CD8-positive, alpha-beta memory T cell (primary cell): Measurements from ENCODE around the gene RNF187. TPM values are rescaled to one million over a fixed set of nuclear protein-coding genes. Genes with fewer than 3 reads are reported as not detected.

Experiments
- CTCF ChIA-PET: fragments of 350-600 bp; sonication (Branson Sonifier 250); formaldehyde crosslinking; loops from one replicate; lab custom pipeline; 2021; ENCODE audit warnings: antibody characterized with exemption; lab: Charles Lee
- POLR2A ChIA-PET: fragments of 350-600 bp; sonication (Branson Sonifier 250); formaldehyde crosslinking; loops from one replicate; lab custom pipeline; 2021; ENCODE audit warnings: antibody characterized with exemption; lab: Charles Lee
- DNase-seq, 5 donors: peaks; one replicate each; pipeline versions ENCODE4 v3.0.0 to v3.0.0-alpha.2; 2020 to 2022; ENCODE audit warnings: mixed read lengths in 1 of 5
- H3K27ac ChIP-seq: one replicate; pipeline ENCODE4 v1.7.0; 2013; ENCODE audit warnings: low read depth, mild to moderate bottlenecking, low read length, moderate library complexity
- H3K27me3 ChIP-seq: 2 replicates; pipeline ENCODE4 v1.7.0; 2013; ENCODE audit warnings: low read length, mild to moderate bottlenecking; ENCODE audit not compliant: insufficient read depth, poor library complexity, severe bottlenecking
- H3K36me3 ChIP-seq: 2 replicates; pipeline ENCODE4 v1.7.0; 2013; ENCODE audit warnings: mild to moderate bottlenecking, low read length, moderate library complexity; ENCODE audit not compliant: insufficient read depth
- H3K4me1 ChIP-seq: 2 replicates; pipeline ENCODE4 v1.7.0; 2013; ENCODE audit warnings: mild to moderate bottlenecking, low read length, moderate library complexity; ENCODE audit not compliant: insufficient read depth
- H3K4me3 ChIP-seq: 2 replicates; pipeline ENCODE4 v1.7.0; 2013; ENCODE audit warnings: mild to moderate bottlenecking, low read length
- H3K9me3 ChIP-seq: 2 replicates; pipeline ENCODE4 v1.7.0; 2013; ENCODE audit warnings: mild to moderate bottlenecking, low read length
- H3K27ac Mint-ChIP-seq, 8 donors: one replicate each; pipeline ENCODE4 v1.8.0; 2020 to 2021; ENCODE audit warnings: mixed read lengths in 8 of 8, mild to moderate bottlenecking in 6 of 8, inconsistent platforms in 3 of 8, moderate library complexity in 3 of 8
- H3K27me3 Mint-ChIP-seq, 2 donors: one replicate each; pipeline ENCODE4 v1.8.0; 2020 to 2021; ENCODE audit warnings: mixed read lengths in 2 of 2, mild to moderate bottlenecking in 1 of 2, moderate library complexity in 1 of 2
- H3K36me3 Mint-ChIP-seq, 3 donors: one replicate each; pipeline ENCODE4 v1.8.0; 2020 to 2021; ENCODE audit warnings: mixed read lengths in 3 of 3, inconsistent platforms in 1 of 3, mild to moderate bottlenecking in 1 of 3
- H3K4me1 Mint-ChIP-seq, 3 donors: one replicate each; pipeline ENCODE4 v1.8.0; 2020 to 2021; ENCODE audit warnings: mixed read lengths in 3 of 3, inconsistent platforms in 1 of 3, mild to moderate bottlenecking in 1 of 3
- H3K4me3 Mint-ChIP-seq, 7 donors: one replicate each; pipeline ENCODE4 v1.8.0; 2020 to 2021; ENCODE audit warnings: mixed read lengths in 7 of 7, mild to moderate bottlenecking in 6 of 7, moderate library complexity in 4 of 7, inconsistent platforms in 2 of 7
- H3K9me3 Mint-ChIP-seq, 5 donors: one replicate each; pipeline ENCODE4 v1.8.0; 2020 to 2022; ENCODE audit warnings: mixed read lengths in 5 of 5, mild to moderate bottlenecking in 3 of 5, moderate library complexity in 2 of 5, inconsistent platforms in 1 of 5
- polyA plus RNA-seq: library from polyadenylated mRNA; unstranded; fragments of 300-500 nt; fragmentation: Illumina TruSeq; gene quantifications from one replicate; pipeline ENCODE4 v1.2.3, GENCODE V29; 2021
- total RNA-seq, 2 experiments: library from RNA; stranded (reverse); gene quantifications; one replicate each; pipeline ENCODE4 v1.2.3, GENCODE V29; 2021

RNF187 gene
- total and polyA plus RNA-seq, 3 experiments from 2014 or later, result 56.7 to 129 (median 128) TPM

DNA sequence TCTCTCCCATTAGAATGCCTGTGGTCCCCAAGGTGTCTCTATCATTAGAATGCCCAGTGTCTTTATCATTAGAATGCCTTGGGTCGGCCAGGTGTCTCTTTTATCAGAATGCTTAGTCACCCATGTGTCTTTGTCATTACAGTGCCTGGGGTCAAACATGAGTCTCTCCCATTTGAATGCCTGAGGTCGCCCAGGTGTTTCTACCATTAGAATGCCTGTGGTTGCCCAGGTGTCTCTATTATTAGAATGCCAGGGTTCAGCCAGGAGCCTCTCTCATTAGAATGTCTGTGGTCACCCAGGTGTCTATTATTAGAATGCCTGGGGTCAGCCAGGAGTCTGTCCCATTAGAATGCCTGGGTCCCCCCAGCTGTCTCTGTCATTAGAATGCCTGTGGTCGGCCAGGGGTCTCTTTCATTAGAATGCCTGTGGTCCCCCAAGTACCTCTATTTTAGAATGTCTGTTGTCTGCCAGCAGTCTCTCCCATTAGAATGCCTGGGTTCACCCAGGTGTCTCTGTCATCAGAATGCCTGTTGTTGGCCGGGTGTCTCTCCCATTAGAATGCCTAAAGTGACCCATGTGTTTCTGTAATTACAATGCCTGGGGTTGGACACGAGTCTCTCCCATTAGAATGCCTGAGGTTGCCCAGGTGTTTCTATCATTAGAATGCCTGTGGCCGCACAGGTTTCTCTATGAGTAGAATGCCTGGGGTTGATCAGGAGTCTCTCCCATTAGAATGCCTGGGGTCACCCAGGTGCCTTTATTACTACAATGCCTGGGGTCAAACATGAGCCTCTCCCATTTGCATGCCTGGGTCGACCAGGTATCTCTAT, 57.1 kb downstream of the RNF187 start:
- peaks cover 3% of the 10 kb centered on the region for H3K27me3 ChIP-seq
- no peaks in the 10 kb centered on the region for H3K4me1 ChIP-seq
- Mint-ChIP-seq H3K4me3 (no peak overlapping the region), H3K36me3 (no peaks in the 10 kb centered on the region), H3K9me3 (no peaks in the 10 kb centered on the region), H3K27me3 (peaks cover 21 to 26% of the 10 kb centered on the region in 2 donors), H3K4me1 (no peaks in the 10 kb centered on the region), H3K27ac (no peak overlapping the region)
- no peak for DNase-seq
- no peaks in the 10 kb centered on the region for H3K36me3 ChIP-seq
- CTCF ChIA-PET, result no interaction called here
- H3K4me3 ChIP-seq, result no peak overlapping the region
- no peak overlapping the region for H3K27ac ChIP-seq
- POLR2A ChIA-PET, result no interaction called here
- H3K9me3 ChIP-seq, result no peaks in the 10 kb centered on the region

DNA sequence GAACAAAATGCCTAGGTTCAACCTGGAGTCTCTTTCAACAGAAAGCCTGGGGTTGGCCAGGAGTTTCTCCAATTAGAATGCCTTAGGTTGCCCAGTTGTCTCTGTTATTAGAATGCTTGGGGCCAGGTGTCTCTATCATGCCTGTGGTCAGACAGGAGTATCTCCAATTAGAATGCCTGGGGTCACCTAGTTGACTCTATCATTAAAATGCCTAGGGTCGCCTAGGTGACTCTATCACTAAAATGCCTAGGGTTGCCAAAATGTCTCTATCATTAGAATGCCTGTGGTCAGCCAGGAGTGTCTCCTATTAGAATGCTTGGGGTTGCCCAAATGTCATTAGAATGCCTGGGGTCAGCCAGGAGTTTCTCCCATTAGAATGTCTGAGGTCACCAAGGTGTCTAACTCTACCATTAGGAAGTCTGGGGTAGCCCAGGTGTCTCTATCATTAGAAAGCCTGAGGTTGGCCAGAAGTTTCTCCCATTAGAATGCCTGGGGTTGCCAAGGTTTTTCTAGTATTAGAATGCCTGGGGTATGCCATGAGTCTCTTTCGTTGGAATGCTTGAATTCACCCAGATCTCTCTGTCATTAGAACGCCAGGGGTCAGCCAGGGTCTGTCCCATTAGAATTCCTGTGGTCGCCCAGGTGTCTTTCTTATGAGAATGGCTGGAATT, 57.9 kb downstream of the RNF187 start:
- CTCF ChIA-PET, result no interaction called here
- DNase-seq, result no peak
- H3K4me1 Mint-ChIP-seq, result no peaks in the 10 kb centered on the region
- no peak overlapping the region for H3K4me3 ChIP-seq
- H3K4me3 Mint-ChIP-seq, result no peak overlapping the region
- no peaks in the 10 kb centered on the region for H3K36me3 ChIP-seq
- no peaks in the 10 kb centered on the region for H3K36me3 Mint-ChIP-seq
- POLR2A ChIA-PET, result no interaction called here
- H3K27ac ChIP-seq, result no peak overlapping the region
- H3K27ac Mint-ChIP-seq, result no peak overlapping the region
- H3K27me3 ChIP-seq, result peaks cover 3% of the 10 kb centered on the region
- peaks cover 21% of the 10 kb centered on the region in 2 donors for H3K27me3 Mint-ChIP-seq
- H3K9me3 Mint-ChIP-seq, result no peaks in the 10 kb centered on the region
- no peaks in the 10 kb centered on the region for H3K4me1 ChIP-seq
- H3K9me3 ChIP-seq, result no peaks in the 10 kb centered on the region

Other genes starting within 250 kb of the RNF187 start
- 10 to 100 TPM; 38.3 to 38.8 TPM for gene TRIM11, start 80.5 kb upstream of the RNF187 start, total RNA-seq
- 21.5 TPM for gene TRIM11, start 80.5 kb upstream of the RNF187 start, polyA plus RNA-seq
- 1 to 10 TPM; 1.8 to 2.1 TPM for gene TRIM17, start 70.5 kb upstream of the RNF187 start, total RNA-seq
- 0.60 TPM for gene TRIM17, start 70.5 kb upstream of the RNF187 start, polyA plus RNA-seq
- gene RHOU, start 248.1 kb downstream of the RNF187 start, total RNA-seq, result under 1 TPM; 0.64 to 0.88 TPM
- 2.3 TPM for gene RHOU, start 248.1 kb downstream of the RNF187 start, polyA plus RNA-seq